ENCODE measurements around the gene ARHGAP1. TPM values are rescaled to one million over a fixed set of nuclear protein-coding genes. Genes with fewer than 3 reads are reported as not detected.
A peak's percentile ranks its signal among the peaks of the same experiment; 100 is the strongest.

ARHGAP1 gene
- total and polyA plus RNA-seq, 2 of the 13 experiments (the other 11 are each of a cell fraction or from before 2014, with no cell fraction given), result 18.6 to 30.3 TPM

DNA sequence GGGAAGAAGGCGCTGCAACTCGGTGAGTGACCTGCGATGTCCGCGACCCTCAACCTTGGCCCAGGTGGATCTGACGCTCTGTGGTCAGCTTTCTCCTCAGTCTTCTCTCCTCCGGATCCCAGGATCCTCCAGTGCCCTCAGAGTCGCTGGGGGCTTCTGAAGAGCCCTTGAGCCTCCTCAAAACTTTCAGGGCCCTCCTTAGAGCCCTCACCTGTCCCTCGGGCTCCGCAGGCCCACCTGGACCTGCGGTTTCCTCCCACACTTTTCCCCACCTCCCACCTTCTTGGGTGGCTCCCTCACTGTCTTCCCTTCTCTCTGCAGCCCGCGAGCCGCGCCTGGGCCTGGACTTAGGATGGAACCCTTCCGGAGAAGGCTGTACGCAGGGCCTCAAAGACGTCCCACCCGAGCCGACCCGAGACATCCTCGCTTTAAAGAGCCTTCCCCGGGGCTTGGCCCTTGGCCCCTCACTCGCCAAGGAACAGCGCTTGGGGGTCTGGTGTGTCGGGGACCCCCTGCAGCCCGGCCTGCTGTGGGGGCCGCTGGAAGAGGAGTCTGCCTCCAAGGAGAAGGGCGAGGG is 747 bp upstream of the ARHGAP1 start (continued):
- TF ChIP-seq EEA1 (CRISPR knock-in tag; IDR thresholded peaks at IDR 0.05; ENCODE audit: borderline replicate concordance) (no peak), ZFX (CRISPR knock-in tag; IDR thresholded peaks at IDR 0.05; ENCODE audit: low read depth) (0 out of 2 replicates have a peak, but pooled peaks have one; percentile 32)

DNA sequence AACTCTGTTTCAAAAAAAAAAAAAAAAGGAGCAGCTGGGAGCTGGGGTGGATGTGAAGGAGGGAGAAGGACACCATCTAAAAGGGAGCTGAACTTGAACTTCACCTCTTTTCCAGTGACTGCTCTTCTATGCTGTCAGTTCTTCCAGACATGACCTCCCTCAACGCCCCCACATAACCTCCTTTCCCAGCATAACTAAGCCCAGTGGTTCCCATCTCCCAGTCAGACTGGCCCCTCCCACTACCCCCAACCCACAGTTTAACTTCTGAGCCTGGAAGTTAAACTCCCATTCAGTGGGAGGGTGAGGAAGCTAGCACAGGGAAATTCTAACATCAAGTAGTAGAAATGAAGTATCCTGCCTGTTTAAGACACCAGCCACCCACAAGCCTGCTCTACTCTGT is 1.8 kb downstream of the ARHGAP1 start:
- TF ChIP-seq, protein P1, sequence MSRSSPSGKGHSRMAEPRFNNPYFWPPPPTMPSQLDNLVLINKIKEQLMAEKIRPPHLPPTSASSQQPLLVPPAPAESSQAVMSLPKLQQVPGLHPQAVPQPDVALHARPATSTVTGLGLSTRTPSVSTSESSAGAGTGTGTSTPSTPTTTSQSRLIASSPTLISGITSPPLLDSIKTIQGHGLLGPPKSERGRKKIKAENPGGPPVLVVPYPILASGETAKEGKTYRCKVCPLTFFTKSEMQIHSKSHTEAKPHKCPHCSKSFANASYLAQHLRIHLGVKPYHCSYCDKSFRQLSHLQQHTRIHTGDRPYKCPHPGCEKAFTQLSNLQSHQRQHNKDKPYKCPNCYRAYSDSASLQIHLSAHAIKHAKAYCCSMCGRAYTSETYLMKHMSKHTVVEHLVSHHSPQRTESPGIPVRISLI (CRISPR knock-in tag; IDR thresholded peaks at IDR 0.05; ENCODE audit: borderline replicate concordance), result 0 out of 2 replicates have a peak, but pooled peaks have one; percentile 24
- TF ChIP-seq, protein P2, sequence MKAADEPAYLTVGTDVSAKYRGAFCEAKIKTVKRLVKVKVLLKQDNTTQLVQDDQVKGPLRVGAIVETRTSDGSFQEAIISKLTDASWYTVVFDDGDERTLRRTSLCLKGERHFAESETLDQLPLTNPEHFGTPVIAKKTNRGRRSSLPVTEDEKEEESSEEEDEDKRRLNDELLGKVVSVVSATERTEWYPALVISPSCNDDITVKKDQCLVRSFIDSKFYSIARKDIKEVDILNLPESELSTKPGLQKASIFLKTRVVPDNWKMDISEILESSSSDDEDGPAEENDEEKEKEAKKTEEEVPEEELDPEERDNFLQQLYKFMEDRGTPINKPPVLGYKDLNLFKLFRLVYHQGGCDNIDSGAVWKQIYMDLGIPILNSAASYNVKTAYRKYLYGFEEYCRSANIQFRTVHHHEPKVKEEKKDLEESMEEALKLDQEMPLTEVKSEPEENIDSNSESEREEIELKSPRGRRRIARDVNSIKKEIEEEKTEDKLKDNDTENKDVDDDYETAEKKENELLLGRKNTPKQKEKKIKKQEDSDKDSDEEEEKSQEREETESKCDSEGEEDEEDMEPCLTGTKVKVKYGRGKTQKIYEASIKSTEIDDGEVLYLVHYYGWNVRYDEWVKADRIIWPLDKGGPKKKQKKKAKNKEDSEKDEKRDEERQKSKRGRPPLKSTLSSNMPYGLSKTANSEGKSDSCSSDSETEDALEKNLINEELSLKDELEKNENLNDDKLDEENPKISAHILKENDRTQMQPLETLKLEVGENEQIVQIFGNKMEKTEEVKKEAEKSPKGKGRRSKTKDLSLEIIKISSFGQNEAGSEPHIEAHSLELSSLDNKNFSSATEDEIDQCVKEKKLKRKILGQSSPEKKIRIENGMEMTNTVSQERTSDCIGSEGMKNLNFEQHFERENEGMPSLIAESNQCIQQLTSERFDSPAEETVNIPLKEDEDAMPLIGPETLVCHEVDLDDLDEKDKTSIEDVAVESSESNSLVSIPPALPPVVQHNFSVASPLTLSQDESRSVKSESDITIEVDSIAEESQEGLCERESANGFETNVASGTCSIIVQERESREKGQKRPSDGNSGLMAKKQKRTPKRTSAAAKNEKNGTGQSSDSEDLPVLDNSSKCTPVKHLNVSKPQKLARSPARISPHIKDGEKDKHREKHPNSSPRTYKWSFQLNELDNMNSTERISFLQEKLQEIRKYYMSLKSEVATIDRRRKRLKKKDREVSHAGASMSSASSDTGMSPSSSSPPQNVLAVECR (CRISPR knock-in tag; IDR thresholded peaks at IDR 0.05; ENCODE audit: borderline replicate concordance), result 0 out of 2 replicates have a peak, but pooled peaks have one; percentile 18
- TF ChIP-seq RARA (CRISPR knock-in tag; IDR thresholded peaks at IDR 0.05), result peak; percentile 67
- TF ChIP-seq, protein P3, sequence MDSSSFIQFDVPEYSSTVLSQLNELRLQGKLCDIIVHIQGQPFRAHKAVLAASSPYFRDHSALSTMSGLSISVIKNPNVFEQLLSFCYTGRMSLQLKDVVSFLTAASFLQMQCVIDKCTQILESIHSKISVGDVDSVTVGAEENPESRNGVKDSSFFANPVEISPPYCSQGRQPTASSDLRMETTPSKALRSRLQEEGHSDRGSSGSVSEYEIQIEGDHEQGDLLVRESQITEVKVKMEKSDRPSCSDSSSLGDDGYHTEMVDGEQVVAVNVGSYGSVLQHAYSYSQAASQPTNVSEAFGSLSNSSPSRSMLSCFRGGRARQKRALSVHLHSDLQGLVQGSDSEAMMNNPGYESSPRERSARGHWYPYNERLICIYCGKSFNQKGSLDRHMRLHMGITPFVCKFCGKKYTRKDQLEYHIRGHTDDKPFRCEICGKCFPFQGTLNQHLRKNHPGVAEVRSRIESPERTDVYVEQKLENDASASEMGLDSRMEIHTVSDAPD (CRISPR knock-in tag; IDR thresholded peaks at IDR 0.05), result no peak
- TF ChIP-seq, protein P4, sequence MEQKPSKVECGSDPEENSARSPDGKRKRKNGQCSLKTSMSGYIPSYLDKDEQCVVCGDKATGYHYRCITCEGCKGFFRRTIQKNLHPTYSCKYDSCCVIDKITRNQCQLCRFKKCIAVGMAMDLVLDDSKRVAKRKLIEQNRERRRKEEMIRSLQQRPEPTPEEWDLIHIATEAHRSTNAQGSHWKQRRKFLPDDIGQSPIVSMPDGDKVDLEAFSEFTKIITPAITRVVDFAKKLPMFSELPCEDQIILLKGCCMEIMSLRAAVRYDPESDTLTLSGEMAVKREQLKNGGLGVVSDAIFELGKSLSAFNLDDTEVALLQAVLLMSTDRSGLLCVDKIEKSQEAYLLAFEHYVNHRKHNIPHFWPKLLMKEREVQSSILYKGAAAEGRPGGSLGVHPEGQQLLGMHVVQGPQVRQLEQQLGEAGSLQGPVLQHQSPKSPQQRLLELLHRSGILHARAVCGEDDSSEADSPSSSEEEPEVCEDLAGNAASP (CRISPR knock-in tag; IDR thresholded peaks at IDR 0.05; ENCODE audit: borderline replicate concordance), result peak; percentile 21; the same call in 1 of the 2 replicates
- peaks cover 10 to 24% of the 10 kb centered on the region in 2 experiments for H3K36me3 ChIP-seq (replicated peaks in 1 of 2; ENCODE audit: control insufficient read depth in 1 of 2, insufficient read depth in 2 of 2, low read length in 2 of 2)
- ChIA-PET POLR2A (interaction anchor here (1.1 to 11.5 kb wide), 3 partner anchors 20 to 29 kb away, joined by 3 to 272 read pairs (median 3); partner anchors contain the start of gene F2), CTCF (ENCODE audit: low intra/inter-chr PET ratio, low total read pairs) (no interaction called here)
- H3K27me3 ChIP-seq (ENCODE audit: control insufficient read depth in 1 of 2, insufficient read depth in 2 of 2, low read length in 2 of 2), result no peaks in the 10 kb centered on the region; a peak in 1 of 5 replicates
- peaks cover 44% of the 10 kb centered on the region for H3K79me2 ChIP-seq (ENCODE audit: insufficient read depth, low read length)
- in situ Hi-C loops (cut with HindIII; ENCODE audit: extremely low pct_ligation_motif_present, low pct_unique_long_range_greater_than_20kb) (no loop called here), intact Hi-C loops (cut with micrococcal nuclease; ENCODE audit: unreplicated experiment) (no loop called here)
- no peaks in the 10 kb centered on the region for H3K9me3 ChIP-seq (ENCODE audit: low read length)
- H3K9ac ChIP-seq (ENCODE audit: insufficient read depth, low read depth, low read length), result peak overlapping the region; percentile 4; the same call in 1 of the 2 replicates
- ATAC-seq (no peak), DNase-seq (ENCODE audit: low spot score) (no peak), FAIRE-seq (no peak)
- H3K4me2 ChIP-seq (ENCODE audit: low read depth, low read length), result peak overlapping the region; percentile 67
- 67% methylated on average over 1 of the region's 1 CpG for WGBS (ENCODE audit: low lambda C conversion rate)
- H4K20me1 ChIP-seq (ENCODE audit: insufficient read depth, low read length), result no peaks in the 10 kb centered on the region
- peaks cover 78% of the 10 kb centered on the region for H3K4me1 ChIP-seq (ENCODE audit: insufficient read depth, low read length)
- BruUV-seq (replicated peaks), result no TSS peak
- no peak overlapping the region for H2AFZ ChIP-seq (ENCODE audit: low read length)
- H3K4me3 ChIP-seq (replicated peaks in 1 of 3; ENCODE audit: insufficient read depth in 1 of 3, low read depth in 2 of 3, low read length in 3 of 3), result no peak overlapping the region
- no peak overlapping the region for H3K27ac ChIP-seq (ENCODE audit: extremely low read length, insufficient read depth, low read length)

All from HepG2 (cell line).